Pulmonary artery endothelial cell (primary cell): Measurements from ENCODE around the gene AP2M1. TPM values are rescaled to one million over a fixed set of nuclear protein-coding genes. Genes with fewer than 3 reads are reported as not detected.

ENCODE experiments used
- DNase-seq: peaks from one replicate; pipeline ENCODE4 v3.0.0-alpha.2; 2011; ENCODE audit warnings: low read depth, low spot score
- total RNA-seq: library from RNA; depleted of rRNA; stranded (reverse); fragments of >200 nt; gene quantifications from 2 replicates; pipeline ENCODE4 v1.2.3, GENCODE V29; 2014

AP2M1 gene
- total RNA-seq, 1 donor from 2014 or later, result 413 TPM

DNA sequence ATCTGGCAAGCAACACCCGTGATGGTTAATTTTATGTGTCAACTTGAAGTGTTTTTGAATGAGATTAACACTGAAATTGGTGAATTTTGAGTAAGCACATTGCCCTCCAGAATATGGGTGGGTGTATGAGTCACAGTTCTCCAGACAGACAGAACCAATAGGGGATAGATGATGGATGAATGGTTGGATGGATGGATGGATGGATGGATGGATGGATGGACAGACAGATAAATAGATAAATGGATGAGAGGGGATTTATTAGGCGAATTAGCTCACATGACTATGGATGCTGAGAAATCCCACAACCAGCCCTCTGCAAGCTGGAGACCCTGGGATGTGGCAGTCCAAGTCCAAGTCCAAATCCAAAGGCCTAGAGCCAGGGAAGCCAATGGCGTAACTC, 49.3 kb downstream of the AP2M1 start:
- DNase-seq, result no peak

DNA sequence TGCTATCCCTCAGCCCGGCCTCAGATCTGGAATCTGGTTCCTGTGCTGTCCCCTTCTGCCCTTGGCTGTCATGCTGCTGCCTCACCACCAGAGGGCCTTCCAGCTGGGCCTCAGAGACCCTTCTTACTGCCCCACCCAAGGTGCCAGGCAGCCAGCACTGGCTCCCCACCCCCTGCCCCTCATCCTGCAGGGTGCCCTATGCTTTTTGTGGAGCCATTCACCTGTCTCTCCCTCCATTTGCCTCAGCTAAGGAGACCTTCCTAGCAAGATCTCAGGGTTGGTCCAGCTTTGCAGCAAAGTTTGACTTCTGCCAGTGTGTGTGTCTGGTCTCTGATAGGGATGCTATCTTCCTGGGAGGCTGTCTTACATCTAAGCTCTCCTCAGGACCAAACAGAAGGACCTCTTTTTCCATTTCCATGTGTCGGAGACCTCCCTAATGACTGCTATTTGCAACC, 52.9 kb downstream of the AP2M1 start:
- DNase-seq, result no peak

DNA sequence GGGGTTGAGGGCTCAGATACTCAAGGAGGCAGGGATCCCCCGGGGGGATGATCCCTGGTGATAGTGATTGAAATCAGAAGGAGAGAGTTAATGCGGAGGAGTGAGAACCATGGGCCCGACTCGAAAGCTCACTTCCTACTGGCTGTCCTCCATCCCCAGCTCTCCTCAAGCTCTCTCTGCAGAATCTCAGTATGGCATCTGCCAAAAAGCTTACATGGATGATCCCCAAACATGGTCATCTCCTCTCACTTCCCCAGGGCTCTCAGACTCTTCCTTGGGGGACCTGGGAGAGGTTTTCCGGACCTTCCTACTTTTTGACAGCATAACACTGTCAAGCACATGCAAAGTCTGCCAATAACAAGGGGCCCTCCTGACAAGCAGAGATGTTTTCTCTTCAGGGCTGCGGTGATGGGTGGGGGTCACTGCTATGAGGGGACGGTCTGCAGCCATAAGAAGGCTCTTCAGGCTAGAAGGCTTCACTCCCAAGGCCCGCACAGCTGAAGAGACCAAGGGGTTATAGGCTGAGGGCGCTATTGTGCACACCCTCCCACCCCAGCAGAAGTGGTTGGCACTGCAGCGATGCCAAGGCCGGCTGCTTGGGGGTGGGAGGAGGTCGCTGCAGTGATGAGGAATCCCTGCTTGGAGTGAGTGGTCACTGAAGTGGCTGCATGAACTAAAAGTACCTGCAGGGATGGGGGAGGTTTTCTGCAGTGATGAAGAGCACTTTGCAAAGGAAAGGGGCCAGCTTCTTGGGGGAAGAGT, 53.9 kb downstream of the AP2M1 start:
- no peak for DNase-seq

DNA sequence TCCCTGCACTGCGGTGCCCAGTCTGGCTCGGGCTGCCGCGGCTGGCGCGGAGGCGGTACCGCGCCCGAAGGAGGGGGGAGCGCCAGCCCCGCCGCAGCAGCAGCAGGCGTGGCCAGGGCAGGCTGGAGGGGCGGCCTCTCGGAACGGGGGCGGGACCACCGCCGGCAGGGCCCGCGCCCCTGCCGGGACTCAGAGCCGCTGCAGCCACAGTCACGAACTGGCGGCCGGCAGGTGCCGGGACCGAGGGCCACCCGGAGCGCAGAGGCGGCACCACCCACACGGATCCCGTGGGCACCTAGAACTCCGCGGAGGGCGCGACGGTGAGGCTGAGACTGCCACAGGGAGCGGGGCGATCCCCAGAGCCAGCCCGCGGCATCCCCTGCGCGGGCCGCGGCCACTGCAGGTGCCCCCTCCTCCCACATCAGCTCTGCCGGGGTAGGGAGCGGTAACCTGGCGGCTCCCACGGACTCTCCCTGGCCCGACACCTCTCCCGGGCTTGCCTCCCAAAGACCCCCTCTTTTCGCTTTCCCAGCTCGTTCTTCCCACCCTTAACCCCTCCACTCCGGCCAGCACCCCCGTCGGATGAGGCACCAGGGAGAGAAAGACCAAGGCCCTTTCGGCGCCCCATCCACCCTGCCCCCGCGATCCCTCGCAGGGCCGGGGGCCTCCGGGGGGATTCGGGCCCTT, 54.9 kb downstream of the AP2M1 start, which contains the start of gene VWA5B2:
TSS of gene VWA5B2 (plus strand) at position 192 of the 687 bp plus-strand sequence. CDS start 944 bp downstream, outside the sequence.
- DNase-seq, result no peak

DNA sequence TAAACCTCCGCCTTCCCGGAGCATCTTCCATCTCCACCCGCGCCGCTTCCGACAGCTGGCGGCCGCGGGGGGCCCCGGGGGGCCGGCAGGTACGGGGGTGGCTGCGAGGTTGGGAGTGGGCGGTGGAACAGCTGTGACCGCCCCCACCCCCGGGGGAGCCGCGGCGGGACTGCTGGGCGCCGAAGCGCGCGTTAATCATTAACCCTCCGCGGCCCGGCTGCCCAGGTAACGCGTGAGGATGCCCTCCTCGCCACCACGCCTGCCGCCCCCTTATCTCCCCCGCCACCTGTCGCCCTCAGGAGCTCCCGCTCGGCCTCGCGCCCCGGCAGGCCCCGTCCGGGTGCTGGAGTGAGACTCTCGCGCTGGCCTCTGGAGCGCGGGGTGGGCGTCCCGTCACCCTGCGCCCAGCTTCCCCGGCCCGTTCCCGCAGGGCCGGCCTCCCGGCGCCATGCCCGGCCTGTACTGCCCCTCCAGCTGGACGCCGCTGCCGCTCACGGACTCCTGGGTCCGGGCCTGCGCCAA, 55.5 kb downstream of the AP2M1 start:
- DNase-seq, result no peak

DNA sequence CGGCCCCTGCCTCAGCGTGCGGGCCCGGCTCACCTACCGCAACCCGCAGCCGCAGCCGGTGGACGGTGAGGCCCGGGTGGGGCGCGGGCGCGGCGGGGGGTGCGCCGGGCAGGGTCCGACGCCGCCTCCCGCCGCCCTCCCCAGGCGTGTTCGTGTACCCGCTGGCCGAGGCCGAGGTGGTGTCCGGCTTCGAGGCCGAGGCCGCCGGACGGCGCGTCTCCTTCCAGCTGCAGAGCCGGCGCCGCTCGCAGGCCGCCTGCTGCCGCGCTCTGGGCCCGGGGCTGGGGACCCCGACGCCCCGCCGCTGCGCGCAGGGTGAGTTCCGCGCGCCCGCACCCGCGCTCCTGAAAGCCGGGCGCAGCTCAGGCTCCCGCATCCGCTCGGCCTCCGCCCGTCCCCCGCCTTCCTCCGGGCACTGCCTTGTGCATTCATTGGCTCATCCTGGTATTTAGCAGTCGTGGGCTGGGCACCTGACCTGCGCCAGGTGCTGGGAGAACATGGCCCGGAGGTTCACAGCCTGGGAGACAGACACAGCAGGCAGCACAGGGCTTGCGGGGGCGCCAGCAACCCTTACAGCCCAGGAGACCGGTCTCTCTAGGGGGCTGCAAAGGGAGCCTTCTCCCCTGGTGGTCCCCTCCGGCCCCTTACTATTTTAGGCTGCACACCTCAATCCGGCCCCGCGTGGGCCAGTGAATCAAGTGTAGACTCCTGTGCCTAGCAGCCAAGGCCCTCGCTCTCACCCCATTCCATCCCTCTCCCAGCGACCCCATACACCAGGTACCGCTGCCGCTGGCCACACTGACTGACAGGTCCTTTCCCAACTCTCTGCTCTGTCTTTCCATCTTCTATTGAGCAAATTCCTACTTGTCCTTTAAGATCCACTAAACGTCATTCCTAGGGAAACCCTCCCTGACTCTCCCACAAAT, 56.2 kb downstream of the AP2M1 start:
- no peak for DNase-seq

DNA sequence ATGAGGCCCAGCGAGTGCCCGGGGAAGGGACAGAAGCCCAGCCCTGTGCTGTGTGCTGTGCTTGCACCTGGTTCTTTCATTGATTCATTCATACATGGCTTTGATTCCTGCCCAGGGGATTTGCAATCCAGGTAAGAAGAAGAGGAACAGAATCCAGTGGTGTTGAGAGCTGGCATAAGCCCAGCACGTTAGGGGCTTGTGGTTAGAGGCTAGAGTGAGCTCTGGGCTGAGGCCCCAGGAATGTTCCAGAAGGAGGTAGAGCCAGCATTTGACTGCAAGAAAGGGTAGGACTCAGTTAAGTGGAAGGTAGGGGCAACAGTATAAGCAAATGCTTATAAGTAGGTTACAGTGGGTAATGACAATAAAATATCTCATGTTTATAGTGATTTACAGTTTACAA, 57.0 kb downstream of the AP2M1 start:
- DNase-seq, result no peak

DNA sequence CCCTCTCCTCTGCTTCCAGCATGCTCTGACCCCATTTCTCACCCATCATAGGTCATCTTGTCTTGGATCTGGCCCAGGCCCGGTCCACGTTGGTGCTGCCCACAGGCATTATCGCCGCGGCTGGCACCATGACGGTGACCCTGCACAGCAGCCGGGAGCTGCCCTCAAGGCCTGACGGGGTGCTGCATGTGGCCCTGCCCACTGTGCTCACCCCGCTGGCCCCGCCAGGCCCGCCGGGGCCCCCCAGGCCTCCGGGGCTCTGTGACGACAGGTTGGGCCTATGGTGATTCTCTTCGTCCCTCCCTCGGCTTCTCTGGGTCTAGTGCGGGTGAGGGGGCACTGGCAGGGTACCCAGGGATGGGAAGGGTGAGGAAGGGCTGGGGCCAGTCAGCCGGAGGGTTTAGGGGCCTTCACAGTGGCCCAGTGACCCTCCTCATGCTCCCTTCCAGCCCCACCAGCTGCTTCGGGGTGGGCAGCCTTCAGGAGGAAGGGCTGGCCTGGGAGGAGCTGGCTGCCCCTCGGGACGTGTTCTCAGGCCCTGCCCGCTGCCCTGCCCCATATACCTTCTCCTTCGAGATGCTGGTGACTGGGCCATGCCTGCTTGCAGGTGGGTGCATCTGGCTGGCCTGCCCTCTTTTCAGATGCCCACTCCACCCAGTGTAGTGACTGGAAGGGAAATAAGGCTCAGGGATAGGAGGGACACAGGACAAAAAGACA, 58.6 kb downstream of the AP2M1 start:
- no peak for DNase-seq

Other genes with a start within 250 kb of the AP2M1 start
- gene ABCC5, start 157.0 kb upstream of the AP2M1 start, total RNA-seq, result 12.0 and 16.7 TPM in 2 replicates
- gene HTR3D, start 143.1 kb upstream of the AP2M1 start, total RNA-seq, result not detected in 2 replicates
- gene HTR3C, start 121.8 kb upstream of the AP2M1 start, total RNA-seq, result not detected in 2 replicates
- gene HTR3E, start 77.8 kb upstream of the AP2M1 start, total RNA-seq, result not detected in 2 replicates
- gene EIF2B5, start 39.5 kb upstream of the AP2M1 start, total RNA-seq, result 41.0 and 53.0 TPM in 2 replicates
- 21.2 and 30.0 TPM in 2 replicates for gene DVL3, start 19.5 kb upstream of the AP2M1 start, total RNA-seq
- 52.1 and 69.1 TPM in 2 replicates for gene ABCF3, start 11.3 kb downstream of the AP2M1 start, total RNA-seq
- not detected in 2 replicates for gene VWA5B2, start 54.7 kb downstream of the AP2M1 start, total RNA-seq
- 23.6 and 25.7 TPM in 2 replicates for gene ALG3, start 74.1 kb downstream of the AP2M1 start, total RNA-seq
- gene EEF1AKMT4, start 74.8 kb downstream of the AP2M1 start, total RNA-seq, result 4.3 and 4.7 TPM in 2 replicates
- gene CAMK2N2, start 86.7 kb downstream of the AP2M1 start, total RNA-seq, result 0.07 TPM in 1 of 2 replicates, not detected in the other
- gene ECE2, start 101.2 kb downstream of the AP2M1 start, total RNA-seq, result not detected in 2 replicates
- gene PSMD2, start 124.4 kb downstream of the AP2M1 start, total RNA-seq, result 780 and 805 TPM in 2 replicates
- gene EIF4G1, start 139.8 kb downstream of the AP2M1 start, total RNA-seq, result 340 and 432 TPM in 2 replicates
- 40.4 and 44.6 TPM in 2 replicates for gene FAM131A, start 162.7 kb downstream of the AP2M1 start, total RNA-seq
- gene CLCN2, start 186.8 kb downstream of the AP2M1 start, total RNA-seq, result 2.2 and 2.6 TPM in 2 replicates
- gene POLR2H, start 186.9 kb downstream of the AP2M1 start, total RNA-seq, result 106 and 115 TPM in 2 replicates
- gene THPO, start 203.4 kb downstream of the AP2M1 start, total RNA-seq, result 0.07 TPM in 1 of 2 replicates, not detected in the other
- gene CHRD, start 205.2 kb downstream of the AP2M1 start, total RNA-seq, result 0.11 and 0.20 TPM in 2 replicates